NCI-H2171 treated with DMSO at 0.1 percent for 48 hours (cell line): Measurements from ENCODE around the gene MAML1.
"Not testable (repeated sequence)": the region's sequence is repeated elsewhere in the genome, so short reads cannot be mapped to it uniquely, and the experiment has no call there.

Experiments
- DNase-seq: peaks from one replicate; lab custom pipeline; 2025; lab: John Stamatoyannopoulos, UW

MAML1 gene

GRCh38 chr5:179732918-179733771 is 523 bp downstream of the MAML1 start:
- peak; percentile 28 for DNase-seq

DNA sequence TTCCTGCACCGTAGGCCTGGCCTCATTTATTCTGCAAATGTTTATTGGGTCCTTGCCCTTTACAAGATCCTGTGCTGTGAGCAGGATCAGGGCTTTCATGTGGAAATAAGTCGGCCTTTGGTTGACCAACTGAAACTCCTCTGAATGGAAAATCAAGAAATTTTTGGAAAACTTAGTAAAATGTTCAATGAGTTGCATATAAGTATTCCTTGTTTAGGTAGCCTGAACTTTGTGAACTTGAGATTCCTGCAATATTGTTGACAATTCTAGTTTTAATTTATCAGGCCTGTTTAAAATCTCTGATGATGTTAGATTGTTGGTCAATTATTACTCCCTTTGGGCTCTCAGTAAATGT is 1.1 kb downstream of the MAML1 start:
- no peak for DNase-seq

DNA sequence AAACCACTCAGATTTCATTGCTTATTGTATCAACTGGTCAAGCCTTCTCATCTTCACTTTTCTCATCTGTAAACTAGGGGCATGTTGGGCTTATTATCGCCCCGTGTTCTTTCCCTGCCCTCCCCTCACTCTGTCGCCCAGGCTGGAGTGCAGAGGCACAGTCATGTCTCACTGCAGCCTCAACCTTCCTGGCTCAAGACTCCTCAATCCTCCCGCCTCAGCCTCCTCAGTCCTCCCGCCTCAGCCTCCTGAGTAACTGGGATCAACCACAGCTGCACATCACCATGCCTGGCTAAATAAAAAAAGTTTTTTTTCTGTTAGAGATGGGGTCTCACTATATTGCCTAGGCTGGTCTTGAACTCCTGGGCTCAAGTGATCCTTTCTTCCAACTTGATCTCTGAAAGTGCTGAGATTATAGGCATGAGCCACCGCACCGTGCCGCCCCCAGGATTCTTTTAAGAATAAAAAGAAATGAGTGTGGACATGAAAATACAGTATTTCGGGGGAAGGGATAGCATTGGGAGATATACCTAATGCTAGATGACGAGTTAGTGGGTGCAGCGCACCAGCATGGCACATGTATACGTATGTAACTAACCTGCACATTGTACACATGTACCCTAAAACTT is 2.0 kb downstream of the MAML1 start:
- DNase-seq = no peak

DNA sequence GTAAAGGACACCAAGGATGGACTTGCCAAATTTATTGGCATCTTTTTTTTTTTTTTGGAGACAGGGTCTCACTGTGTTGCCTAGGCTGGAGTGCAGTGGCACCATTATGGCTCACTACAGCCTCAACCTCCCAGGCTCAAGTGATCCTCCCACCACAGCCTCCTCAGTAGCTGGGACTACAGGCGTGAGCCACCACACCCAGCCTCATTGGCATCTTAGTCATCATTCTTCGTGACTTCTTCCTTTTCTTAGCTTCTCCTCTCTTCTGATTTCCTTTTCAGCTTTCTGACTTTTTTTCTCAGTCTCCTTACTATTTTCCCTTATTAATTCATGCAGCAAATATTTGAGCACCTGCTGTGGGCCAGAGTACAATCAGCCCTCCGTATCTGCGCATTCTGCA is 6.1 kb downstream of the MAML1 start:
- DNase-seq = no peak

DNA sequence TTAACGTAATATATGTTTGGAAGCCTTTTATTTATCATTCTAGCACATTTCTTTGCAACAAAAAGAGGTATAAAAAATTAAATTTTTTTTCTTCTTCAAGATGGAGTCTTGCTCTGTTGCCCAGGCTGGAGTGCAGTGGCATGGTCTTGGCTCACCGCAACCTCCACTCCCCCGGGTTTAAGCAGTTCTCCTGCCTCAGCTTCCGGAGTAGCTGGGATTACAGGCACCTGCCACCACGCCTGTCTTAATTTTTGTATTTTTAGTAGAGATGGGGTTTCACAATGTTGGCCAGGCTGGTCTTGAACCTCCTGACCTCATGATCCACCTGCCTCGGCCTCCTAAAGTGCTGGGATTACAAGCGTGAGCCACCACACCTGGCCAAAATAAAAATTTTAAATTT is 11.5 kb downstream of the MAML1 start:
- DNase-seq = not testable (repeated sequence)

DNA sequence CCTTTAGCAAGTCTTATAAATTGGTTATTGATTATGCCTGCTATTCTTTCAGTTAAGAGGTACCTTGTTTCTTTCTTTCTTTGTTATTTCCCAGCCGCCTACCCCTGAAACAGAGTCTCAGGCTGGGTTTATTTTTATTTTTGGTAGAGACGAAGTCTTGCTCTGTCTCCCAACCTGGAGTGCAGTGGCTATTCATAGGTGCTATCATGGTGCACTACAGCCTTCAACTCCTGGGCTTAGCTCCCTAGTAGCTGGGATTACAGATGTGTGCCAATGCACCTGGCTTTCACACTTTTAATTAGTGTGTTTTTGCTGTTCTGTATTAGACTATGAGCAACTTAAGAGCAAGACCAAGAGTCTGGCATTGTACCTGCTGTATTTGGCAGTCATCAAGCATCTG is 14.2 kb downstream of the MAML1 start:
- no peak for DNase-seq

GRCh38 chr5:179747811-179748210 is 15.2 kb downstream of the MAML1 start:
- no peak for DNase-seq

GRCh38 chr5:179749857-179750508 is 17.4 kb downstream of the MAML1 start:
- no peak for DNase-seq

DNA sequence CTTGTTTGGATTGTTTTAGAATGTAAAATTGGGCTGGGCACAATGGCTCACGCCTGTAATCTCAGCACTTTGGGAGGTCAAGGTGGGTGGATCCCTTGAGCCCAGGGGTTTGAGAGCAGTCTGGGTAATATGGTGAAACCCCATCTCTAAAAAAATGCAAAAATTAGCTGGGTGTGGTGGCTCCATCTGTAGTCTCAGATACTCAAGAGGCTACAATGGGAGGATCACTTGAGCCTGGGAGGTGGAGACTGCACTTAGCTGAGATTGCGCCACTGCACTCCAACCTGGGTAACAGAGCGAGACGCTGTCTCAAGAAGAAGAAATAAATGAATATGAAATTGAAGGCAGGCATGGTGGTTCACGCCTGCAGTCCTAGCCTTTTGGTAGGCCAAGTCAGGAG is 21.3 kb downstream of the MAML1 start:
- DNase-seq = no peak

DNA sequence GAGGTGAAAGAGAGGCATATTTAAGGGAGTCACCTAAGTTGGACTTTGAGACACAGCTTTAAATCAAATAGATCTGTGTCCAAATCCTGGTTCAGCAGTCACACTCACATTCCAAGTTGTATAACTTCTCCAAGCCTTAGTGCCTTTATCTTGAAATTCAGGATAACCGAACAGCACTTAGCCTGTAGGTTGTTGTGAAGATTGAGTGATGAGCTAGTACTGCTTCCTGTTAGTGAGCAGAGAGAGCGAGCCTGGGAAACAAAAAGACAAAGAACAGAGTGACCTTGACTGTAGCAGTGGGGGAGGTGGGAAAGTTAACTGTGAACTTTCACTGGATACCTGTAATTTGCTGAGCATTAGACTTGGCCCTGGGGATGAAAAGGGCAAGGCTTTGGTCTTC is 22.4 kb downstream of the MAML1 start:
- no peak for DNase-seq

- DNase-seq = no peak
Observed at GRCh38 chr5:179758955-179759354, 26.3 kb downstream of the MAML1 start.

- no peak for DNase-seq
Observed at GRCh38 chr5:179759581-179760551, 27.2 kb downstream of the MAML1 start.

DNA sequence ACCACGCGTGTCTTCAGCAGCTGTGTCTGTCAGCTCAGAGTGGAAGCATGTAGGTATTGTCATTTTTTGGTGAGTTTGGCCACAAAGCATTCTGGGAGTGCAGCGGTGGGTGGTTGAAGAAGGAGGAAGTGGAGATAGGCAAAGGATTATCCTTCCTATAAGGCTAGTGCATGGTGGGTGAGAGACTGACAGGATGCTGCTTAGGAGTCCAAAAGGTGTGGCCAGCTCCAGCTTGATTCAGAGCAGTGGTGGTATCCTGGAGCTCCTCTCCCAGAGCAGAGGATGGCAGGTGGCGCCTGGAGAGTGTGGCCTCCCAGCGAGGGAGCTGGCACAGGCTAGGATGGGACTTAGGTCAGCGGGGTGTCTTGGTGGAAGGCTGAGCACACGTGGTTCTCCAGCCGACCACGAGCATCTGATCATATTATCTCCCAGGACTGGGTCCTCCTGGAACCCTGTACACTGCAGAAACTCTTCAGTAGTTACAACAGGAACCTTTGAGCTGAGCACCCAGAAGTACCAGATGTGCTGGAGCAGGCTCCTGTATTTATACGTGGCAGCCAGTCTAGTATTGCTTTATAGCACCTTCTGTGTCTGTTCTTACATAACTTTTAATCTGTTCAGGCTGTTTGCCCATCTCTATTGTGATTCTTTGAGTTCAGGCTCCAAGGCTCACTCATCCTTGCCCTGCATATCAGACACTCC is 29.6 kb downstream of the MAML1 start:
- peak; percentile 23 for DNase-seq

GRCh38 chr5:179762781-179763176 is 30.2 kb downstream of the MAML1 start:
- DNase-seq = no peak

GRCh38 chr5:179763215-179763945 is 30.8 kb downstream of the MAML1 start:
- DNase-seq = peak; percentile 42

- DNase-seq = no peak
Observed at GRCh38 chr5:179764056-179764455, 31.4 kb downstream of the MAML1 start.

GRCh38 chr5:179765400-179765799 is 32.8 kb downstream of the MAML1 start:
- DNase-seq = no peak

DNA sequence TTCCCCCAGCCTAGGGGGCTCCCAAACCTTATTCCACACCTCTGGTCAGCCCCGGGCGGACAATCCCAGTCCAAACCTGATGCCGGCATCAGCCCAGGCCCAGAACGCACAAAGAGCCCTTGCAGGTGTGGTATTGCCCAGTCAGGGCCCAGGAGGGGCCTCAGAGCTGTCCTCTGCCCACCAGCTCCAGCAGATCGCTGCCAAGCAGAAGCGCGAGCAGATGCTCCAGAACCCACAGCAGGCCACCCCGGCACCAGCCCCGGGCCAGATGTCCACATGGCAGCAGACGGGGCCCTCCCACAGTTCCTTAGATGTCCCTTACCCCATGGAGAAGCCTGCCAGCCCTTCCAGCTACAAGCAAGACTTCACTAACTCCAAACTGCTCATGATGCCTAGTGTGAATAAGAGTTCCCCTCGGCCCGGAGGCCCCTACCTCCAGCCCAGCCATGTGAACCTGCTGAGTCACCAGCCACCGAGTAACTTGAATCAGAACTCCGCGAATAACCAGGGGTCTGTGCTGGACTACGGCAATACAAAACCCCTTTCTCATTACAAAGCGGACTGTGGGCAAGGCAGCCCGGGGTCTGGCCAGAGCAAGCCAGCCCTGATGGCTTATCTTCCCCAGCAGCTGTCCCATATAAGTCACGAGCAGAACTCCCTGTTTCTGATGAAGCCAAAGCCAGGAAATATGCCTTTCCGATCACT is 33.6 kb downstream of the MAML1 start:
- DNase-seq = no peak

- no peak for DNase-seq
Observed at GRCh38 chr5:179766726-179767455, 34.3 kb downstream of the MAML1 start.
